ENCODE data around the gene ELN.

The ELN gene

DNA sequence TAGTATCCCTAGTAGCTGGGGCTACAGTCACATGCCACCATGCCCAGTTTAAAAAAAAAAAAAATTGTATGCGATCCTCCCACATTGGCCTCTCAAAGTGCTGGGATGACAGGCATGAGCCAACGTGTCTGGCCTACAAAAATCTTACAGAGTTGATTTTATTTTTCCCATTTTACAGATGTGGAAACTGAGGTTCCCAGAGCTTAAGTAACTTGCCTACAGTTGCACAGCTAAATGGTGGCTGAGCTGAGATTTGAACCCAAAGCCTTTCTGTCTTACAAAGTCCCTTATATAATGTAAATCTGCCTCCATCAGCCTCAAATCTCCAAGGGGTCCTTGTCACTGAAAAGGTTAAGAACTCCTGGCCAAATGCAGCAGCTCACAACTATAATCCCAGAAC is 31.1 kb downstream of the ELN start:
- Mint-ChIP-seq H3K36me3 (ENCODE audit: low read depth) (no peaks in the 10 kb centered on the region), H3K27me3 (ENCODE audit: low read depth) (peaks cover 21% of the 10 kb centered on the region), H3K9me3 (no peaks in the 10 kb centered on the region), H3K27ac (no peak overlapping the region), H3K4me1 (no peaks in the 10 kb centered on the region), H3K4me3 (no peak overlapping the region)
- TF ChIP-seq, protein P1, sequence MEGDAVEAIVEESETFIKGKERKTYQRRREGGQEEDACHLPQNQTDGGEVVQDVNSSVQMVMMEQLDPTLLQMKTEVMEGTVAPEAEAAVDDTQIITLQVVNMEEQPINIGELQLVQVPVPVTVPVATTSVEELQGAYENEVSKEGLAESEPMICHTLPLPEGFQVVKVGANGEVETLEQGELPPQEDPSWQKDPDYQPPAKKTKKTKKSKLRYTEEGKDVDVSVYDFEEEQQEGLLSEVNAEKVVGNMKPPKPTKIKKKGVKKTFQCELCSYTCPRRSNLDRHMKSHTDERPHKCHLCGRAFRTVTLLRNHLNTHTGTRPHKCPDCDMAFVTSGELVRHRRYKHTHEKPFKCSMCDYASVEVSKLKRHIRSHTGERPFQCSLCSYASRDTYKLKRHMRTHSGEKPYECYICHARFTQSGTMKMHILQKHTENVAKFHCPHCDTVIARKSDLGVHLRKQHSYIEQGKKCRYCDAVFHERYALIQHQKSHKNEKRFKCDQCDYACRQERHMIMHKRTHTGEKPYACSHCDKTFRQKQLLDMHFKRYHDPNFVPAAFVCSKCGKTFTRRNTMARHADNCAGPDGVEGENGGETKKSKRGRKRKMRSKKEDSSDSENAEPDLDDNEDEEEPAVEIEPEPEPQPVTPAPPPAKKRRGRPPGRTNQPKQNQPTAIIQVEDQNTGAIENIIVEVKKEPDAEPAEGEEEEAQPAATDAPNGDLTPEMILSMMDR (IDR thresholded peaks at IDR 0.05; ENCODE audit: unreplicated experiment in 3 of 3) = no peak

DNA sequence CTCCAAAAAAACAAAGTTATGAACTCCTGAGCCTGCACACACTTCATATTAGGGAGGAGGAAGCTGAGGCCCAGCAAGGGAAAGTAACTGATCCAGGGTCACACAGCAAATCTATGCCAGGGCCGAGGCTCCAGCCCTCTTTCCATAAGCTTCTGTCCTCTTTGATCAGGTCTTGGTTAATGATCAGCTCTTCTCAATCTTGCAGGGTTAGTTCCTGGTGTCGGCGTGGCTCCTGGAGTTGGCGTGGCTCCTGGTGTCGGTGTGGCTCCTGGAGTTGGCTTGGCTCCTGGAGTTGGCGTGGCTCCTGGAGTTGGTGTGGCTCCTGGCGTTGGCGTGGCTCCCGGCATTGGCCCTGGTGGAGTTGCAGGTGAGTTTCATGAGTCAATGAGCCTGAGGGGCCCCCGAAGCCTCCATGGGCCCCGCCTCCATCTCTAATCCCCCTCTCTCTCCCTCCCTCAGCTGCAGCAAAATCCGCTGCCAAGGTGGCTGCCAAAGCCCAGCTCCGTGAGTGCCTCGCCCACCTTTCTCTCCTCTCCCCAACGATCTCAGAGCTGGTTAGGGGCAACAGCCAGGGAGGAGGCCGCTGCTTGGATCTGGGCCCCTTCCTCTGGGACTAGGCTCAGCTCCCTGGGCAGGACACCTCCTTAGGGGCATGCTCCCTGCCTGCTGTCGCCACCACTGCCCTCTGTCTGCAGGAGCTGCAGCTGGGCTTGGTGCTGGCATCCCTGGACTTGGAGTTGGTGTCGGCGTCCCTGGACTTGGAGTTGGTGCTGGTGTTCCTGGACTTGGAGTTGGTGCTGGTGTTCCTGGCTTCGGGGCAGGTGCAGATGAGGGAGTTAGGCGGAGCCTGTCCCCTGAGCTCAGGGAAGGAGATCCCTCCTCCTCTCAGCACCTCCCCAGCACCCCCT is 32.0 kb downstream of the ELN start:
- no peaks in the 10 kb centered on the region for H3K9me3 Mint-ChIP-seq
- no peak overlapping the region for H3K4me3 Mint-ChIP-seq
- no peaks in the 10 kb centered on the region for H3K4me1 Mint-ChIP-seq
- no peaks in the 10 kb centered on the region for H3K36me3 Mint-ChIP-seq (ENCODE audit: low read depth)
- H3K27ac Mint-ChIP-seq = no peak overlapping the region
- H3K27me3 Mint-ChIP-seq (ENCODE audit: low read depth) = peaks cover 15% of the 10 kb centered on the region
- TF ChIP-seq, protein P1 (IDR thresholded peaks at IDR 0.05; ENCODE audit: unreplicated experiment in 3 of 3) = no peak

DNA sequence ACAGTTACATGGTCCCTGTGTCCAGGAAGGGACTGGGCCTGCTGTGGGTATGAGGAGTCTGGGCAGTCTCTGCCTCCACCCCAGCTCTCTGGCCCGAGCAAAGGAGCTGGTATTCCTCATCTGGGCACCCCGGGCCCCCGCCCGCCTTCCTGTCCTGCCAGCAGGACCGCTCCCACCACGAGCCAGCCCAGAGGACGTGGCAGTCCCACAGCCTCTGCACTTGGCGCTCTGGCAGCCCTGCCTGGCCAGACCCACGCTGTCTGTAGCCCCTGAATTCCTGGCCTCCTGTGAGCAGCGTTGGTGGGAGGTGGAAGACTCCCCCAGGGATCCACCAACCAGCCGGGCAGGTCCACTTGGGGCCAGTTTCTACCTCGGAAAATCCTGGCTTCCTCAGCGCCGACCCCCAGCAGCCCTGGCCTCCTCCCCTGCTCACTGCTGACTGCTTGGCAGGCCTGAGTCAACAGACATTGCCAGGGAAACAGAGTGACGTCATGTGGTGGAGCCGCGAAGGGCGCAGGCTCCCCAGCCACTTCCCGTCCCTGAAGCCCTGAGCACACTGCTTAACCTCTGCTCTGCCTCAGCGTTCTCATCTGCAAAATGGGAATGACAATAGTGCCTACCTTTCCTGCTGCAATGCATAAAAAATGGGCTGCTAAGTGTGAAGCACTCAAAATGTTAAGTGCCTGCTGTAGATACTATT is 34.0 kb downstream of the ELN start:
- TF ChIP-seq, protein P1 (IDR thresholded peaks at IDR 0.05; ENCODE audit: unreplicated experiment in 3 of 3) = no peak
- Mint-ChIP-seq H3K9me3 (no peaks in the 10 kb centered on the region), H3K4me1 (no peaks in the 10 kb centered on the region), H3K27me3 (ENCODE audit: low read depth) (peaks cover 12% of the 10 kb centered on the region), H3K36me3 (ENCODE audit: low read depth) (no peaks in the 10 kb centered on the region), H3K4me3 (no peak overlapping the region), H3K27ac (peak overlapping the region in 1 of 3 experiments; percentile 51)

DNA sequence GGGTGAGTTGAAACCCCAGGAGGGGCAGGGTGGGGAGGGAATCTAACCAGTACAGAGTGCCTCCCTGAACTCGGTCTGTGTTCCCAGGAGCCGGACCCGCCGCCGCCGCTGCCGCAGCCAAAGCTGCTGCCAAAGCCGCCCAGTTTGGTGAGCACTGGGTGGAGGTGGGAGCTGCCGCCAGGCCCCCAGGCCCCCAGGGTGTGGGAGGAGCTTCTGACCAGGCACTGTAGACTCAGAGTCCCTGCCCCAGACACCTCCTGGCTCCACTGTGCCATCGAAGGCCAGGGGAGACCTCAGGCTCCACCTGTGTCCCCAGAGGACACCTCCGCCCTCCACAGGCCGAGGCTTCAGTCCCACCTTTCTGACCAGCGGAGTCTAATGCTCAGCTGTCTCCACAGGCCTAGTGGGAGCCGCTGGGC is 35.3 kb downstream of the ELN start:
- H3K4me1 Mint-ChIP-seq = no peaks in the 10 kb centered on the region
- no peak overlapping the region for H3K4me3 Mint-ChIP-seq
- TF ChIP-seq, protein P1 (IDR thresholded peaks at IDR 0.05; ENCODE audit: unreplicated experiment in 3 of 3) = no peak
- H3K36me3 Mint-ChIP-seq (ENCODE audit: low read depth) = no peaks in the 10 kb centered on the region
- no peak overlapping the region for H3K27ac Mint-ChIP-seq
- no peaks in the 10 kb centered on the region for H3K9me3 Mint-ChIP-seq
- peaks cover 10% of the 10 kb centered on the region for H3K27me3 Mint-ChIP-seq (ENCODE audit: low read depth)

DNA sequence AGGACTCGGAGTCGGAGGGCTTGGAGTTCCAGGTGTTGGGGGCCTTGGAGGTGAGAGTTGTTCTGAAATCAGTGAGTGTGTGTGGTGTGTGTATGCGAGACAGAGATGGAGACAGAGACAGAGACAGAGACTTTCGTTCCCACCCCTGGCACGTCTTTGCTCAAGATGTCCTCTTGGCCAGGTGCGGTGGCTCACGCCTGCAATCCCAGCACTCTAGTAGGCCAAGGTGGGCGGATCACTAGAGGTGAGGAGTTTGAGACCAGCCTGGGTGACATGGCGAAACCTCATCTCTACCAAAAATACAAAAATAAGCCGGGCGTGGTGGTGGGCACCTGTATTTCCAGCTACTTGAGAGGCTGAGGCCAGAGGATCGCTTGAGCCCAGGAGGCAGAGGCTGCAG is 35.7 kb downstream of the ELN start:
- H3K36me3 Mint-ChIP-seq (ENCODE audit: low read depth) = no peaks in the 10 kb centered on the region
- no peak overlapping the region for H3K27ac Mint-ChIP-seq
- peaks cover 6% of the 10 kb centered on the region for H3K27me3 Mint-ChIP-seq (ENCODE audit: low read depth)
- TF ChIP-seq, protein P1 (IDR thresholded peaks at IDR 0.05; ENCODE audit: unreplicated experiment in 3 of 3) = no peak
- no peaks in the 10 kb centered on the region for H3K9me3 Mint-ChIP-seq
- H3K4me1 Mint-ChIP-seq = no peaks in the 10 kb centered on the region
- no peak overlapping the region for H3K4me3 Mint-ChIP-seq
